Gastroesophageal sphincter (tissue), 4 donors: ENCODE results near the gene IL17RA. TPM values are rescaled to one million over a fixed set of nuclear protein-coding genes. Genes with fewer than 3 reads are reported as not detected.

Experiments
- ATAC-seq: fragments of 150-250 bp; one replicate; pipeline ENCODE4 v1.9.1; 2016; ENCODE audit warnings: mild to moderate bottlenecking, moderate library complexity
- H3K27ac ChIP-seq, 4 donors: fragments of 200-600 bp; sonication (generic) in 3 of 4; 1 replicate in 3 of 4; 2 replicates in 1 of 4; pipeline ENCODE4 v1.5.1; 2016 to 2019
- H3K27me3 ChIP-seq: fragments of 200-600 bp; sonication (generic); one replicate; pipeline ENCODE4 v1.5.1; 2019
- H3K36me3 ChIP-seq, 2 donors: fragments of 200-600 bp; sonication (generic); one replicate each; pipeline ENCODE4 v1.5.1; 2019; ENCODE audit warnings: control low read depth in 1 of 2
- H3K4me1 ChIP-seq, 3 donors: fragments of 200-600 bp; sonication (generic); 1 replicate in 2 of 3; 2 replicates in 1 of 3; pipeline ENCODE4 v1.5.1; 2016 to 2019; ENCODE audit warnings: control low read depth in 2 of 3
- H3K4me3 ChIP-seq, 2 donors: fragments of 200-600 bp; sonication (generic); one replicate each; pipeline ENCODE4 v1.5.1; 2019; ENCODE audit warnings: mild to moderate bottlenecking in 1 of 2, moderate library complexity in 1 of 2
- H3K9me3 ChIP-seq, 3 donors: fragments of 200-600 bp; sonication (generic); one replicate each; pipeline ENCODE4 v1.5.1; 2017 to 2019; ENCODE audit warnings: control low read depth in 2 of 3
- CTCF ChIP-seq, 4 experiments: fragments of 200-600 bp in 2 of 4; fragments of 450-650 bp in 2 of 4; sonication (generic) in 1 of 4; IDR thresholded peaks; one replicate each; pipeline ENCODE4 v1.5.1; 2017 to 2019; ENCODE audit warnings: antibody characterized with exemption in 4 of 4, mild to moderate bottlenecking in 2 of 4, moderate library complexity in 2 of 4
- EP300 ChIP-seq: sonication (generic); formaldehyde crosslinking; IDR thresholded peaks from one replicate; pipeline ENCODE4 v1.6.1; 2017; ENCODE audit warnings: antibody characterized with exemption, mild to moderate bottlenecking
- POLR2A ChIP-seq, 2 donors: fragments of 450-650 bp; IDR thresholded peaks; one replicate each; pipeline ENCODE4 v1.6.1; 2017; ENCODE audit warnings: antibody characterized with exemption in 2 of 2, mild to moderate bottlenecking in 2 of 2, moderate library complexity in 1 of 2
- POLR2AphosphoS5 ChIP-seq: sonication (generic); formaldehyde crosslinking; IDR thresholded peaks from one replicate; pipeline ENCODE4 v1.6.1; 2017; ENCODE audit warnings: antibody characterized with exemption
- WGBS, 2 donors: methylation state at CpG; one replicate each; pipeline ENCODE4 v1.1.5; 2018; ENCODE audit warnings: low coverage in 1 of 2; 5-methylcytosine and 5-hydroxymethylcytosine counted together
- total RNA-seq, 4 donors: library from RNA; depleted of rRNA; stranded (reverse); fragments of >200 nt; gene quantifications; one replicate each; pipeline ENCODE4 v1.1.0, GENCODE V29; 2016

The IL17RA gene
- total RNA-seq, 4 donors from 2014 or later: 5.9 to 15.6 (median 14.2) TPM

- Histone ChIP-seq H3K4me3 (no peak overlapping the region), H3K4me1 (no peaks in the 10 kb centered on the region), H3K27me3 (peaks cover 19% of the 10 kb centered on the region), H3K9me3 (no peaks in the 10 kb centered on the region), H3K27ac (no peak overlapping the region), H3K36me3 (peaks cover 0 to 19% of the 10 kb centered on the region in 2 donors)
- no peak for ATAC-seq
- no peak for TF ChIP-seq POLR2A (IDR thresholded peaks at IDR 0.05)
- TF ChIP-seq EP300: no peak
- no peak for TF ChIP-seq CTCF (IDR thresholded peaks at IDR 0.05)
- TF ChIP-seq POLR2AphosphoS5: no peak
- WGBS, 2 donors: 47% methylated on average over 3 of the region's 8 CpGs; no CpG with 5 or more reads in 1 of the 2 donors
Measured at GRCh38 chr22:17113600-17113999, 28.8 kb downstream of the IL17RA start.

- TF ChIP-seq POLR2A (IDR thresholded peaks at IDR 0.05) (no peak), EP300 (no peak), CTCF (IDR thresholded peaks at IDR 0.05) (no peak), POLR2AphosphoS5 (no peak)
- 38 to 75% methylated on average over 1 to 4 of the region's 13 CpGs for WGBS, 2 donors
- H3K9me3 ChIP-seq: no peaks in the 10 kb centered on the region
Measured at GRCh38 chr22:17114173-17114897, 29.5 kb downstream of the IL17RA start.

GRCh38 chr22:17114898-17115235, 30.1 kb downstream of the IL17RA start:
- Histone ChIP-seq H3K27me3 (peaks cover 31% of the 10 kb centered on the region), H3K36me3 (peaks cover 0 to 6% of the 10 kb centered on the region in 2 donors), H3K27ac (no peak overlapping the region), H3K4me1 (peaks cover 0 to 6% (median 0%) of the 10 kb centered on the region in 3 donors), H3K4me3 (no peak overlapping the region), H3K9me3 (no peaks in the 10 kb centered on the region)
- no peak for ATAC-seq
- WGBS, 2 donors: 83 to 84% methylated on average over 6 to 9 of the region's 9 CpGs
- TF ChIP-seq POLR2AphosphoS5: no peak
- no peak for TF ChIP-seq EP300
- no peak for TF ChIP-seq POLR2A (IDR thresholded peaks at IDR 0.05)

More at GRCh38 chr22:17114173-17114897, 29.5 kb downstream of the IL17RA start:
- Histone ChIP-seq H3K27ac (no peak overlapping the region), H3K27me3 (peaks cover 26% of the 10 kb centered on the region), H3K4me1 (peaks cover 0 to under 1% (median 0%) of the 10 kb centered on the region in 3 donors), H3K4me3 (no peak overlapping the region), H3K36me3 (peaks cover 0 to 12% of the 10 kb centered on the region in 2 donors)
- no peak for ATAC-seq

GRCh38 chr22:17115236-17115635, 30.4 kb downstream of the IL17RA start:
- no peaks in the 10 kb centered on the region for H3K9me3 ChIP-seq
- H3K27ac ChIP-seq: no peak overlapping the region
- no peak for ATAC-seq
- TF ChIP-seq CTCF (IDR thresholded peaks at IDR 0.05) (no peak), POLR2A (IDR thresholded peaks at IDR 0.05) (no peak), EP300 (no peak), POLR2AphosphoS5 (no peak)
- no peak overlapping the region for H3K4me3 ChIP-seq
- peaks cover 35% of the 10 kb centered on the region for H3K27me3 ChIP-seq
- 67 to 80% methylated on average over 1 to 2 of the region's 4 CpGs for WGBS, 2 donors
- H3K36me3 ChIP-seq: peaks cover 0 to 3% of the 10 kb centered on the region in 2 donors
- peaks cover 0 to 9% (median 0%) of the 10 kb centered on the region in 3 donors for H3K4me1 ChIP-seq

- Histone ChIP-seq H3K4me3 (no peak overlapping the region), H3K36me3 (no peaks in the 10 kb centered on the region), H3K27ac (no peak overlapping the region), H3K4me1 (peaks cover 0 to 17% (median 2%) of the 10 kb centered on the region in 3 donors), H3K27me3 (peaks cover 43% of the 10 kb centered on the region), H3K9me3 (no peaks in the 10 kb centered on the region)
- no peak for ATAC-seq
- no peak for TF ChIP-seq CTCF (IDR thresholded peaks at IDR 0.05)
- no peak for TF ChIP-seq POLR2A (IDR thresholded peaks at IDR 0.05)
- no peak for TF ChIP-seq POLR2AphosphoS5
- TF ChIP-seq EP300: no peak
- 40 to 60% methylated on average over 2 to 5 of the region's 5 CpGs for WGBS, 2 donors
Measured at GRCh38 chr22:17115945-17116565, 31.3 kb downstream of the IL17RA start.
